GM18505 (cell line): ENCODE results near the gene PARVB.
"Not testable (repeated sequence)": the region's sequence is repeated elsewhere in the genome, so short reads cannot be mapped to it uniquely, and the experiment has no call there.

Experiments used
- ATAC-seq: cut with Tn5 transposase; IDR thresholded peaks from one replicate; pipeline ENCODE4 v1.9.1; 2021; ENCODE audit not compliant: unreplicated experiment
- POLR2A ChIP-seq: IDR thresholded peaks from 4 replicates; pipeline ENCODE4 v1.6.1; 2011; ENCODE audit warnings: borderline replicate concordance; ENCODE audit not compliant: insufficient read depth, insufficient read length; ENCODE audit errors: extremely low read depth

The PARVB gene

DNA sequence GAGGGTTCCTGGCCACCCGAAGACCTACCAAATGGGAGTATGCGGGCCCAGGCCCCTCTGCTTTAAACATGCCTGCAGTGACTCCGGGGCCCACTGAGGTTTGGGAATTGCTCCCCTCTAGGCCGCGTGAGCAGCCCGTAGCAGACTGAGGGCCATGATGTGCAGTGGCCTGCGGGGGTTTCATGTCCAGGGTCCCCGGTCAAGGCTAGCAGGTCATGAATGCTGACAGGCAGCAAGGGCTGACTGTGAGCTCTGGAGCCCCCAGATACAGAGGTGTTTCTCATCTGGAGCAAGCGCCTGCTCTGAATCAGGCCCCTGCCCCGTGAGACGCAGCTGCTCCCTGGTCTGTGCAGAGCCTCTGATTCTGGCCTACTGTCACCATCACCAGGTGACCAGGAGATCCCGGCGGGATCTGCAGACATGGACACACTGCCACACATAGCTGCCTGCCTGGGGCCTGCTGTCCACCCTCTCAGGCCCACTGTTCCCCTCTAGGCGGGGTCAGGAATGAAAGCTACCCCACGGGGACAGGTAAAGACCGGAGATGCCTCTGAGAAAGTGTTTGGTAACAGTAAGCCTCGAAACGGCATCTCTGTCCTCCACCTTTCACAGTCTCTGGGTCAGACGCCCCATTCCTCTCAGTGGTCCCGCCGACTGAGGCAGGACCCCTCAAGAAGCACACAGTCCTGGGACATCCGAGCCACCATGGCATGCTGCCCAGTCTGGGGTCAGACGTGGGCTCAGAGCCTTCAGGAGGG lies 73.3 kb downstream of the PARVB start:
- TF ChIP-seq POLR2A = no peak
- no peak for ATAC-seq

DNA sequence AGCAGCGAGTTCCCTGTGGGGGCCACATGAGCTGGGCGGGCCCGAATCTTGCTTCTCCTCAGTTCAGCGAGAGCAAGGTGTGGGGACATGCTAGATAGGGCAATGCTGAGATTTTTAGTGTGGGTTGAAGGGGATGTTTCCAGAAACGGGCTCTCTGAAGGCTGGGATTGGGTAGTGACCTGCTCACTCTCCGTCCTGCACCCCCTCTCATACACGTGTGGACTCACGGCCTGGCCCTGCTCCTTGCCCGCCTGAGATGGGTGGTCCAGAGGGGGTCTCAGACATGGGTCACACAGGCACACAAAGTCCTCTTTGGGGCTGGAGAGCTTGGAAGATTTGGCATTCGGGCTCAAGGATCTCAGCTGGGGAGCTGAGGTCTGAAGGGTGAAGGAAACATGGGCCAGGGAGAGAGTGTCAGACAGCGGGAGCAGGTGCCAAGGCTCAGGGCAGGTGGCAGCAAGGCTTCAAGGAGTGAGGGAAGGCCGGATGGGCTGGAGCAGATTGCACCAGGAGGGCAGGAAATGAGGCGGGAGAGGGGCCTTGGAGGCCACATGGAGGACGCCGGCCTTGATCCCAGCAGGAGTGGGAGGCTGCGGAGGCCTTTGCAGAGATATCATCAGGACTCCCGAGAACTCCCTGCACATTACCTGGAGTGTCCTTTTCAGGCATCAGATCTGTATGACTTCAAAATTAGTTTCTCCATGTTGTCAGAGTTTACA lies 74.1 kb downstream of the PARVB start:
- no peak for ATAC-seq
- no peak for TF ChIP-seq POLR2A

DNA sequence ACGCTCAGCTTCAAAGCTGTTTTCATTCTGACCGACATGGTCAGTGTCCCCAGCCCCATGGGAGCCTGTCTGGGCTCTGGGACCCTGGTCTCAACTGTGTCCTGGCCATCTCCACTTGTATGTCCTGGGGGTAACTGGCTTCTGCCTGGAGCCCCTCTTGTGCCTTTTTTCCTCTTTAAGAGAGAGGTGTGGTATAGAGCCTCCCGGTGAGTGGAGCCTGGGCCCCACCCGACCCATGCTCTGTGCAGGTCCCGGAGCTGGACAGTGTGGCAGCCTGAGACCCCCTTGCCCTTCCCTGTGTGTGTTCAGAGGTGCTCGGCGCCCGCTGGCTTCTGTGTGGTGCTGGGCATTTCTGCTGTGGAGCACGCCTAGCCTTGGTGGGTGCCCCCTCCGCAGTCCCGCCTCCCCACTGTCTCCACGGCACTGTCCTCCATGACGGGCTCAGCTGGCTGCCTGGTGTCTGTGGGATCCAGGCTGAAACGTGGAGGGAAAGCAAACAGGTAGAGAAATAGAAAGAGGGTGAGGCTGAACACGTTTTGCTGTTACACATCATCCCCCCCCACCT lies 74.9 kb downstream of the PARVB start:
- TF ChIP-seq POLR2A = no peak
- no peak for ATAC-seq

DNA sequence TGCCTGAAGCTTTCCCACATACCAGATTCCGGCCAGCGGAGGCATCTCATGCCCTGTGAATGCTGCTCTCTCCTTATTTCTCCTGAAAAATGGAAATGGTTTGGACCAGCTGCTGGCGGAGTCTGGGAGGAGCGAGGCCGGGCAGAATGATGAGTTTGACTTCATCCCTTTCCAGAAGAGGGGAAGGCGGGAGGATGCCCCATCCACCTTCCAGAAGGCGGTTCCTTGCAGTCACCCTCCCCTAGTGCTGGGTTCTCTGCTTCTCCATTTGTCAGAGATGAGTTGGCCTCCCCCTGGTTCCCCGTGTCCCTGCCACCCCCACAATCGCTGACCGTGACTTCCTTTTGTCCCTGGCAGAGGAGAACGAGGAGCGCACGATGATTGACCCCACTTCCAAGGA lies 75.6 kb downstream of the PARVB start:
- no peak for TF ChIP-seq POLR2A
- no peak for ATAC-seq

DNA sequence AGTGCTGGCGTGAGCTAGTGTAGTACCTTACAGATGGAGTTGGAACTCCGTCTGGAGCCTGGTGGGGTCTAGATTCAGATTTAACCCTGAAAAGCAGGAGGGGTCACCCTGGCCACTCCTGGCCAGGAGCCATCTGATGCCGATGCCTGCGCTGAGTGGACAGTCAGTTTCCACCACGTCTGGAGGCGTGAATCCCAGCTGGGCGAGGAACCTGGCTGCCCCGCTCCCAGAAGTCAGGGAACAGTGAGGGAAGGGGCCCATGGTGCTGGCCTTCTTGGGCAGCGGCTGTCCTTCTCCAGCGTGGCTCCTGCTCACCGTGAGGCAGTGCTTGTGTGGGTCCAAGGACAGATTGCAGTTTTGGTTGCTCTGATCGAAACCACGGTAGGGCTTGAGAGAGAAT lies 76.3 kb downstream of the PARVB start:
- no peak for TF ChIP-seq POLR2A
- ATAC-seq = no peak

DNA sequence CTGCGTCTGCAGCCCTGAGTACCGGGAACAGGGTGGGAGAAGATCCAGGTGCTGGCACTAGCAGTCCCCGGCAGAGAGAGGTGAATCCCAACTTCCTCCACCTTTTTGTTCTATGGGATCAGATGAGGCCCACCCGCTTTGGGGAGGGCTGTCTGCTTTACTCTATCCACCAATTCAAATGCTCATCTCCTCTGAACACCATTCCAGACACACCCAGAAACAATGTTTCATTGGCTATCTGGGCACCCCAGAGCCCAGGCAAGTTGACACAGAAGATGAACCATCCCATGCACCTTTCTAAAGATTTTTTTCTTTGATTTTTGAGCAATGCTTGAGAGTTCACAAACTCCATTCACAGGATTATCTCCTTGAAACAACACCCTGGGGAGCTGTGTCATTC lies 78.0 kb downstream of the PARVB start:
- TF ChIP-seq POLR2A = no peak
- no peak for ATAC-seq

DNA sequence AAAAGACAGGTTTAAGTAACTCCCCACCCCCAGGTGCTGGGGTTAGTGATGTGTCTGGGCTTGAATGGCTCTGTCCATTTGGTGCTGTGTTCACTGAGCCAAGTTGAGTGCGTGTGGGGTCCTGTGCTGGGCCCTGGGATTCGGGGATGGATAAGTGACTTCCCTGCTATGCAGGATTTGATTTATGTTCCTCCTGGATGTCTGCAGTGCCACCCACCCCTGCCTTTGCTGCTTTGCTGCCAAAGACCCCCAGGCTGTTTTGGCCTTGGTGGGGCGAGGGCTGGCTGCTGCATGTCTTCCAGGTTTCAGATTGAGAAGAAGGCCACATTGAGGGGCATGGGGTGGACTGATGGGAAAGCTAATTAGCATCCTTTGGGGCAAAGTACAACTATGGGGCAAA lies 78.8 kb downstream of the PARVB start:
- no peak for ATAC-seq

DNA sequence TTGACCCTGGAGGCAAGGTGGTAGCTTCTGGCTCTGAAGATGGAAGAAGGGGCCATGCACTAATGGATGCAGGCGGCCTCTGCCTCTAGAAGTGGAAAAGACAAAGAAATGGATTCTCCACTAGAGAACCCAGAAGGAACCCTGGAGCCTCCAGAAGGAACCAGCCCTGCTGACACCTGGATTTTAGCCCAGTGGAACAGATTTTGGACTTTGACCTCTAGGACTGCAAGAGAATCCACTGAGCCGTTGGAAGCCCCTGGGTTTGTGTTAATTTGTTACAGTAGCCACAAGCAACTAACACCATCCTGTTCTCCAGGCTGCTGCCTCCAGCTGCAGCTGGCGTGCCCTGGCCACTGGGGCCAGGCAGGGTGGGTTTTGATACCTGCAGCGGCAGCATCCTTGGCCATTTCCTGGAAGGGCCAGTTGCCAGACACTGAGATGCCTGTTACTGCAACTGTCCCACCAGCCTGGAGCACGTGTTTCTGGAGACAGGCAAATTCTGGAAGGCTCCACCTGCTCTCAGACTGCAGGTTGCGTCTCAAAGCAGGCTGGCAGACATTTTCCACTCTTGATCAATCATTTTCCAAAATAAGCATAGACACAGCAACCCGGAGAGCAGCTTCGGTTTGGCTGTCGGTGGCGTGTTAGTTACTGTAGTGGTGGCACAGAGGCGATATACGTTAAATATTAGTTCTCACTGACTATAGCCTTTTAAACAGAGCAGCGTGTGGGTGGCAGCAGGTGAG lies 79.8 kb downstream of the PARVB start:
- no peak for ATAC-seq
- TF ChIP-seq POLR2A = no peak

More for the DNA sequence above, 78.8 kb downstream of the PARVB start:
- TF ChIP-seq POLR2A = no peak

DNA sequence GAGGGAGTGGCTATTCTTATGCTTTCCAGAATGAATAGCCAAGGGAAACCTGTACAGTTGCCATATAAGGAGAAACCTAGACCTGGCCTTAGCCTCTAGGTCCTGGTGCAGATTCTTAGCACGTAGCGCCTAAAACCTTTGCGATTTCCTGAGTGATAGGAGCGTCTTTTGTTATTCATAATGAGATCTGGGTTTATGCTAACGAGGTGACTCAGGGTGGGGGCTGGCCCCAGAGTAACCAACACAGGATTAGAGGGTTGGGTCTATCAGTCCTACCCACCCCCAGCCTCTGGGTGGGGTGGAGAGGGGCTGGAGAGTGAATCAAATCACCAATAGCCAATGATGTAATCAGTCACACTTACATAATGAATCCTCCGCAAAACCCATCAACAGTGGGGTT lies 83.2 kb downstream of the PARVB start:
- no peak for TF ChIP-seq POLR2A
- ATAC-seq = no peak

DNA sequence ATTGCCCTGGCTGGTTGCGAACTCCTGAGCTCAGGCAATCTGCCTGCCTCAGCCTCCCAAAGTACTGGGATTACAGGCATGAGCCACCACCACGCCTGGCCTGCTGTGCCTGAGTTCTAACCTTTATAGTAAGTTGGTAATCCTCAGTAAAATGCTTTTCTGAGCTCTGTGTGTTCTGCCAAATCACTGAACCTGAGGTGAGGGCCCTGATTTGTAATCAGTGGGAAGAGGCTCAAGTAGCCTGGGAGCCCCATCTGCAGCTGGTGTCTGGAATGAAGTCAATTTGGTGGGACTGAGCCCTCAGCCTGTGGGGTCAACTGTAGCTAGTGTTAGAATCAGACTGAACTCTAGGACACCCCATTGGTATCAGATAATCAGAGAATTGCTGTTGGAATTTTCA lies 84.0 kb downstream of the PARVB start:
- no peak for ATAC-seq

DNA sequence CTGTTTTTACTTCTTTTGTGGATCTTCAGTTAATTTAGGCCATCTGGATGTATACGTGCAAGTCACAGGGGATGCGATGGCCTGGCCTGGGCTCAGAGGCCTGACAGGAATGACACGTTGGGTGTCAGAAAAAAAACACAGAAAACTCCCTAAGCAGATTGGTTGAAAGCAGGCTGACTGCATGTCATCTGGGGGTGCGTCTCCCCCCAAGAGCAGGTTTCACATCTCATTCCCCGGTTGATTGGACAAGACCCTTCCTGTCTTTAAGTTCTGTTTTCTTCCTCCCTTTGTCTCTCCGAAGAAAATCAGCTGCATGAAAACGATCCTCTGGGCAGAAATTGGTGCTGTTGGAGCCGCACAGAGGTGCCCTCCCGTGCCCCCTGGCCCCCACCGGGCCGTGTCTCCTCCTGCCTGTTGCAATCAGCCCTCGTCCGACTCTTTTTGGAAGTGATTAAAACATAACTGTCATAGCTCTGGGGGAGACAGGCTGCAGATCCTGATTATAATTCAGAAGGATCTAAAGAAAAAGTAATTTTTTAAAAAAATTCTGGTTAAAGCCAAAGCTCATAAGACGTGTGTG lies 84.8 kb downstream of the PARVB start:
- no peak for ATAC-seq
- TF ChIP-seq POLR2A = no peak

More for the DNA sequence above, 84.0 kb downstream of the PARVB start:
- no peak for TF ChIP-seq POLR2A

DNA sequence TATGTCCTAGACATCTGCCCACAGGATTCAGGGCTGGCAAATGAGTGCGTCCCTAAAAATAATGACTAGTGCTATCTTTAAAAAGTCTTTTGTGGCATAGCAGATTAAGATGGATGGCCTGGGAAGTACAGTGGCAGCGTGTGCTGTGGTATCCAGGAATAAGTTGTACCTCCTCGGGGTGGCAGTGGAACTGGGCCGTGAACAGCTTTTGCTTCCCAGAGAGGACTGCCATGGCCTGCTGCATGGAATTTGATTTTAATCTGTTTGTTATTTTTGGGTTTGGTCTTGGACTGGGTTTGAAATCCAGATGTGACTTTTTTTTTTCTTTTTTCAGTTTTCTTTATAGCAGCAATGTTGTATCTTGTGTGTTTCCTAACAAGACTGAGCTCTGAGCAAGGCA lies 85.3 kb downstream of the PARVB start:
- ATAC-seq = no peak
- TF ChIP-seq POLR2A = no peak

DNA sequence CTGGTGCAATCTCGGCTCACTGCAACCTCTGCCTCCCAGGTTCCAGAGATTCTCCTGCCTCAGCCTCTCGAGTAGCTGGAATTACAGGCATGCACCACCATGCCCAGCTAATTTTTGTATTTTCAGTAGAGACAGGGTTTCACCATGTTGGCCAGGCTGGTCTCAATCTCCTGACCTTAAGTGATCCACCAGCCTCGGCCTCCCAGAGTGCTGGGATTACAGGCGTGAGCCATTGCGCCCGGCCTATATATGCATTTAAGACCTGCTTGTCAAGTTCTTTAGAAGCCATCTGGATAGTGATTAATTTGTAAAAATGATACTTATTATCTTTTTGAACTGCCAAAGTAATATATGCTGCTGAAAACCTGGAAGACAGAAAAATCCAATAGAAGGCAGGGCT lies 86.6 kb downstream of the PARVB start:
- not testable (repeated sequence) for ATAC-seq
